Measurements from ENCODE around the gene PTPN4. TPM values are rescaled to one million over a fixed set of nuclear protein-coding genes. Genes with fewer than 3 reads are reported as not detected.

Gene PTPN4
- total RNA-seq, 1 experiment from 2014 or later, result 60.7 TPM

GRCh38 chr2:119744335-119744939 lies 15.3 kb upstream of the PTPN4 start:
- POLR2A ChIA-PET (ENCODE audit: unreplicated experiment), result no interaction called here
- H3K4me2 ChIP-seq, result peak overlapping the region; percentile 46

GRCh38 chr2:119745566-119745965 lies 14.2 kb upstream of the PTPN4 start:
- H3K9me3 ChIP-seq (ENCODE audit: insufficient read depth, low read depth), result no peaks in the 10 kb centered on the region
- no peak for DNase-seq
- intact Hi-C loops (cut with micrococcal nuclease; ENCODE audit: unreplicated experiment), result loop anchor here (2.0 kb wide), 1 partner anchor 43 kb away; no protein-coding TSS in a partner anchor
- H3K9me2 ChIP-seq (ENCODE audit: insufficient read depth), result no peaks in the 10 kb centered on the region
- no peaks in the 10 kb centered on the region for H3K79me2 ChIP-seq (ENCODE audit: low read depth)
- CTCF ChIA-PET, result no interaction called here
- TF ChIP-seq EZH2 (IDR thresholded peaks at IDR 0.05; ENCODE audit: low read depth), result no peak
- POLR2A ChIA-PET (ENCODE audit: unreplicated experiment), result no interaction called here
- peaks cover 40% of the 10 kb centered on the region for H3K4me1 ChIP-seq (replicated peaks; ENCODE audit: insufficient read depth)
- H4K20me1 ChIP-seq (ENCODE audit: insufficient read depth), result no peaks in the 10 kb centered on the region
- no TSS peak for BruUV-seq (replicated peaks)
- no peak overlapping the region for H3K4me3 ChIP-seq
- H3K27ac ChIP-seq, result no peak overlapping the region
- H3K4me2 ChIP-seq, result no peak overlapping the region
- no peak overlapping the region for H2AFZ ChIP-seq
- no peaks in the 10 kb centered on the region for H3K27me3 ChIP-seq (ENCODE audit: insufficient read depth, low read depth)
- H3F3A ChIP-seq (ENCODE audit: insufficient read depth, low read depth), result peaks cover 16% of the 10 kb centered on the region
- no peaks in the 10 kb centered on the region for H3K36me3 ChIP-seq (ENCODE audit: low read depth)

More at GRCh38 chr2:119744335-119744939, 15.3 kb upstream of the PTPN4 start:
- H3F3A ChIP-seq (ENCODE audit: insufficient read depth, low read depth), result peaks cover 14% of the 10 kb centered on the region
- no peak overlapping the region for H3K27ac ChIP-seq
- H3K4me1 ChIP-seq (replicated peaks; ENCODE audit: insufficient read depth), result peaks cover 35% of the 10 kb centered on the region
- DNase-seq, result peak; percentile 70 to 93
- no peaks in the 10 kb centered on the region for H3K79me2 ChIP-seq (ENCODE audit: low read depth)
- no peak for TF ChIP-seq EZH2 (IDR thresholded peaks at IDR 0.05; ENCODE audit: low read depth)
- no peak for TF ChIP-seq CTCF (conservative IDR thresholded peaks at IDR 0.05)
- H3K9me2 ChIP-seq (ENCODE audit: insufficient read depth), result no peaks in the 10 kb centered on the region
- intact Hi-C loops (cut with micrococcal nuclease; ENCODE audit: unreplicated experiment), result loop anchor here (2.0 kb wide), 1 partner anchor 42 kb away; no protein-coding TSS in a partner anchor
- BruUV-seq (replicated peaks), result no TSS peak
- CTCF ChIA-PET, result interaction anchor here (0.6 kb wide), 1 partner anchor 39 kb away, joined by 3 read pairs; no protein-coding TSS in a partner anchor
- H3K36me3 ChIP-seq (ENCODE audit: low read depth), result no peaks in the 10 kb centered on the region
- H3K27me3 ChIP-seq (ENCODE audit: insufficient read depth, low read depth), result no peaks in the 10 kb centered on the region
- no peak overlapping the region for H3K4me3 ChIP-seq
- no peak overlapping the region for H2AFZ ChIP-seq
- H3K9me3 ChIP-seq (ENCODE audit: insufficient read depth, low read depth), result no peaks in the 10 kb centered on the region
- no peaks in the 10 kb centered on the region for H4K20me1 ChIP-seq (ENCODE audit: insufficient read depth)

- H3K9me2 ChIP-seq (ENCODE audit: insufficient read depth), result no peaks in the 10 kb centered on the region
- POLR2A ChIA-PET (ENCODE audit: unreplicated experiment), result interaction anchor here (0.5 to 0.6 kb wide), 2 partner anchors 9 to 17 kb away, joined by 3 to 6 read pairs; no protein-coding TSS in a partner anchor
- peak overlapping the region; percentile 39 for H3K4me2 ChIP-seq
- no peak overlapping the region for H2AFZ ChIP-seq
- H4K20me1 ChIP-seq (ENCODE audit: insufficient read depth), result no peaks in the 10 kb centered on the region
- no peaks in the 10 kb centered on the region for H3K27me3 ChIP-seq (ENCODE audit: insufficient read depth, low read depth)
- H3K27ac ChIP-seq, result no peak overlapping the region
- no TSS peak for BruUV-seq (replicated peaks)
- intact Hi-C loops (cut with micrococcal nuclease; ENCODE audit: unreplicated experiment), result no loop called here
- H3K9me3 ChIP-seq (ENCODE audit: insufficient read depth, low read depth), result no peaks in the 10 kb centered on the region
- TF ChIP-seq CTCF (conservative IDR thresholded peaks at IDR 0.05) (no peak), EZH2 (IDR thresholded peaks at IDR 0.05; ENCODE audit: low read depth) (no peak)
- no peaks in the 10 kb centered on the region for H3K79me2 ChIP-seq (ENCODE audit: low read depth)
- peak; percentile 37 to 49 for DNase-seq
- peaks cover 16% of the 10 kb centered on the region for H3F3A ChIP-seq (ENCODE audit: insufficient read depth, low read depth)
- peaks cover 40% of the 10 kb centered on the region for H3K4me1 ChIP-seq (replicated peaks; ENCODE audit: insufficient read depth)
- no peaks in the 10 kb centered on the region for H3K36me3 ChIP-seq (ENCODE audit: low read depth)
- H3K4me3 ChIP-seq, result no peak overlapping the region
- CTCF ChIA-PET, result interaction anchor here (0.5 to 0.6 kb wide), 2 partner anchors 54 to 731 kb away, joined by 3 to 9 read pairs; no protein-coding TSS in a partner anchor
These were observed 12.7 kb upstream of the PTPN4 start for GRCh38 chr2:119746836-119747686.

Measured in PC-9 (cell line).